Neural cell (in vitro differentiated cells): ENCODE measurements around the gene MAP3K14. TPM values are rescaled to one million over a fixed set of nuclear protein-coding genes. Genes with fewer than 3 reads are reported as not detected.
"Not testable (repeated sequence)": the region's sequence is repeated elsewhere in the genome, so short reads cannot be mapped to it uniquely, and the experiment has no call there.

Experiments used
- H2AFZ ChIP-seq: fragments of 200-600, 300-800 bp; sonication (generic), shearing (Covaris generic); 2 replicates; pipeline ENCODE4 v1.6.0; 2014; ENCODE audit warnings: low read depth, mild to moderate bottlenecking, antibody characterized with exemption, low read length, moderate library complexity
- H3F3A ChIP-seq: fragments of 200-600 bp; shearing (Covaris generic); 2 replicates; pipeline ENCODE4 v1.6.1; 2016; ENCODE audit warnings: mild to moderate bottlenecking, moderate library complexity, mixed read lengths, antibody characterized with exemption, low read length; ENCODE audit not compliant: insufficient read depth, poor library complexity, severe bottlenecking
- H3K27ac ChIP-seq: fragments of 200-600, 300-800 bp; sonication (generic), shearing (Covaris generic); 2 replicates; pipeline ENCODE4 v1.5.1; 2014; ENCODE audit warnings: mild to moderate bottlenecking, low read length, moderate library complexity
- H3K27me3 ChIP-seq: fragments of 300-800, 200-600 bp; sonication (generic), shearing (Covaris generic); 2 replicates; pipeline ENCODE4 v1.6.0; 2014; ENCODE audit warnings: mild to moderate bottlenecking, low read depth, low read length, moderate library complexity; ENCODE audit not compliant: insufficient read depth
- H3K36me3 ChIP-seq: fragments of 300-800, 200-600 bp; sonication (generic), shearing (Covaris generic); 2 replicates; pipeline ENCODE4 v1.5.1; 2014; ENCODE audit warnings: mild to moderate bottlenecking, antibody characterized with exemption, low read length, moderate library complexity; ENCODE audit not compliant: insufficient read depth
- H3K4me2 ChIP-seq: fragments of 300-800, 200-600 bp; sonication (generic), shearing (Covaris generic); 2 replicates; pipeline ENCODE4 v1.6.0; 2014; ENCODE audit warnings: mild to moderate bottlenecking, low read length
- H3K4me3 ChIP-seq: fragments of 300-800, 200-600 bp; sonication (generic), shearing (Covaris generic); 2 replicates; pipeline ENCODE4 v1.5.1; 2014; ENCODE audit warnings: mild to moderate bottlenecking, low read length, moderate library complexity
- H3K79me2 ChIP-seq: fragments of 200-600 bp; shearing (Covaris generic); replicated peaks from 2 replicates; pipeline ENCODE4 v1.6.0; 2014; ENCODE audit warnings: mild to moderate bottlenecking, low read length, moderate library complexity; ENCODE audit not compliant: insufficient read depth
- H3K9ac ChIP-seq: fragments of 300-800, 200-600 bp; sonication (generic), shearing (Covaris generic); 2 replicates; pipeline ENCODE4 v1.6.1; 2016; ENCODE audit warnings: mild to moderate bottlenecking, low read length, mixed read lengths
- H3K9me2 ChIP-seq: fragments of 200-600 bp; shearing (Covaris generic); 2 replicates; pipeline ENCODE4 v1.6.1; 2016; ENCODE audit warnings: mild to moderate bottlenecking, low read length, mixed read lengths; ENCODE audit not compliant: insufficient read depth
- H3K9me3 ChIP-seq: fragments of 200-600, 300-800 bp; sonication (generic), shearing (Covaris generic); 2 replicates; pipeline ENCODE4 v1.6.1; 2016; ENCODE audit warnings: mild to moderate bottlenecking, mixed run types, low read length, moderate library complexity, mixed read lengths
- H4K20me1 ChIP-seq: fragments of 200-600 bp; shearing (Covaris generic); 2 replicates; pipeline ENCODE4 v1.6.1; 2016; ENCODE audit warnings: mild to moderate bottlenecking, mixed run types; ENCODE audit not compliant: insufficient read depth
- EP300 ChIP-seq: fragments of 450-650 bp; conservative IDR thresholded peaks from 2 replicates; pipeline ENCODE4 v1.6.1; 2014; ENCODE audit warnings: antibody characterized with exemption, mild to moderate bottlenecking, moderate library complexity; ENCODE audit not compliant: poor library complexity, severe bottlenecking
- EZH2 ChIP-seq: fragments of 200-600, 300-800 bp; shearing (Covaris generic), sonication (generic); IDR thresholded peaks from 2 replicates; pipeline ENCODE4 v1.6.1; 2014; ENCODE audit warnings: antibody characterized with exemption, low read length, borderline replicate concordance, mild to moderate bottlenecking; ENCODE audit not compliant: insufficient read depth, poor library complexity, severe bottlenecking
- MXI1 ChIP-seq: fragments of 450-650 bp; conservative IDR thresholded peaks from 2 replicates; pipeline ENCODE4 v1.6.1; 2014; ENCODE audit warnings: antibody characterized with exemption, mild to moderate bottlenecking; ENCODE audit not compliant: poor library complexity, severe bottlenecking
- POLR2AphosphoS5 ChIP-seq: IDR thresholded peaks from 2 replicates; pipeline ENCODE4 v1.6.1; 2012
- RAD21 ChIP-seq: fragments of 450-650 bp; conservative IDR thresholded peaks from 2 replicates; pipeline ENCODE4 v1.6.1; 2014; ENCODE audit warnings: antibody characterized with exemption, mild to moderate bottlenecking, moderate library complexity
- REST ChIP-seq: IDR thresholded peaks from 2 replicates; pipeline ENCODE4 v1.6.1; 2012; ENCODE audit warnings: borderline replicate concordance
- SMC3 ChIP-seq: fragments of 450-650 bp; conservative IDR thresholded peaks from 2 replicates; pipeline ENCODE4 v1.6.1; 2014; ENCODE audit warnings: antibody characterized with exemption, mild to moderate bottlenecking, moderate library complexity; ENCODE audit not compliant: poor library complexity
- TAF1 ChIP-seq: IDR thresholded peaks from 2 replicates; pipeline ENCODE4 v1.6.1; 2012; ENCODE audit warnings: low read depth
- polyA plus RNA-seq: library from polyadenylated mRNA; depleted of rRNA; stranded (reverse); fragments of >200 nt; gene quantifications from 2 replicates; pipeline ENCODE4 v1.2.3, GENCODE V29; 2014
- TF ChIP-seq, protein P1 (sequence below): fragments of 450-650 bp; IDR thresholded peaks from 2 replicates; pipeline ENCODE4 v1.5.1; 2014; ENCODE audit warnings: antibody characterized with exemption, mild to moderate bottlenecking, moderate library complexity; ENCODE audit not compliant: poor library complexity, severe bottlenecking

The MAP3K14 gene
- polyA plus RNA-seq, 1 donor from 2014 or later = 6.7 TPM

GRCh38 chr17:45345246-45345553, 28.4 kb upstream of the MAP3K14 start:
- TF ChIP-seq EP300 = no peak
- TF ChIP-seq EZH2 = no peak
- TF ChIP-seq, protein P1, sequence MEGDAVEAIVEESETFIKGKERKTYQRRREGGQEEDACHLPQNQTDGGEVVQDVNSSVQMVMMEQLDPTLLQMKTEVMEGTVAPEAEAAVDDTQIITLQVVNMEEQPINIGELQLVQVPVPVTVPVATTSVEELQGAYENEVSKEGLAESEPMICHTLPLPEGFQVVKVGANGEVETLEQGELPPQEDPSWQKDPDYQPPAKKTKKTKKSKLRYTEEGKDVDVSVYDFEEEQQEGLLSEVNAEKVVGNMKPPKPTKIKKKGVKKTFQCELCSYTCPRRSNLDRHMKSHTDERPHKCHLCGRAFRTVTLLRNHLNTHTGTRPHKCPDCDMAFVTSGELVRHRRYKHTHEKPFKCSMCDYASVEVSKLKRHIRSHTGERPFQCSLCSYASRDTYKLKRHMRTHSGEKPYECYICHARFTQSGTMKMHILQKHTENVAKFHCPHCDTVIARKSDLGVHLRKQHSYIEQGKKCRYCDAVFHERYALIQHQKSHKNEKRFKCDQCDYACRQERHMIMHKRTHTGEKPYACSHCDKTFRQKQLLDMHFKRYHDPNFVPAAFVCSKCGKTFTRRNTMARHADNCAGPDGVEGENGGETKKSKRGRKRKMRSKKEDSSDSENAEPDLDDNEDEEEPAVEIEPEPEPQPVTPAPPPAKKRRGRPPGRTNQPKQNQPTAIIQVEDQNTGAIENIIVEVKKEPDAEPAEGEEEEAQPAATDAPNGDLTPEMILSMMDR = no peak
- TF ChIP-seq SMC3 = no peak
- TF ChIP-seq RAD21 = no peak
- TF ChIP-seq MXI1 = no peak
- no peak for TF ChIP-seq TAF1
- no peak for TF ChIP-seq POLR2AphosphoS5
- no peak for TF ChIP-seq REST
- Histone ChIP-seq H3K4me2 (no peak overlapping the region), H3K27ac (no peak overlapping the region)

DNA sequence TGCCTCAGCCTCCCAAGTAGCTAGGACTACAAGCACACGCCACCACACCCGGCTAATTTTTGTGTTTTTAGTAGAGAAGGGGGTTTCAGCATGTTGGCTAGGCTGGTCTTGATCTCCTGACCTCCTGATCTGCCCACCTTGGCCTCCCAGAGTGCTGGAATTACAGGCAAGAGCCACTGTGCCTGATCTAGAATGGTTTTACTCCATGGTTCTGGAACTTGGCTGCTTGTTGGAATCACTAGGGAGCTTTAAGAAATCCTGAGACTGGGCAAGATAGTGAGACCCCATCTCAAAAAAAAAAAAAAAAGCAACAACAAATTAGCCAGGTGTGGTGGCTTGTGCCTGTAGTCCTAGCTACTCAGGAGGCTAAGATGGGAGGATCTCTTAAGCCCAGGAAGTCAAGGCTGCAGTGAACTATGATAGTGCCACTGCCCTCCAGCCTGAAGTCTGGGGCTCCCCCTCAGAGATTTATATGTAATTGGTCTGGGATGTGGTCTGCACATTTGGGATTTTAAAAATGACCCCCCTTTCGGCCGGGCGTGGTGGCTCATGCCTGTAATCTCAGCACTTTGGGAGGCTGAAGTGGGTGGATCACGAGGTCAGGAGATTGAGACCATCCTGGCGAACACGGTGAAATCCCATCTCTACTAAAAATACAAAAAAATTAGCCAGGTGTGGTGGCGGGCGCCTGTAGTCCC, 27.3 kb upstream of the MAP3K14 start:
- H3F3A ChIP-seq, H3K79me2 ChIP-seq, H3K9me3 ChIP-seq, H3K4me3 ChIP-seq, H3K27me3 ChIP-seq, H3K4me2 ChIP-seq, H2AFZ ChIP-seq, H3K9ac ChIP-seq, H3K9me2 ChIP-seq, H3K27ac ChIP-seq, H3K36me3 ChIP-seq, H4K20me1 ChIP-seq: not testable (repeated sequence)

More at GRCh38 chr17:45345246-45345553, 28.4 kb upstream of the MAP3K14 start:
- H3K9me3 ChIP-seq = no peaks in the 10 kb centered on the region
- H3K9me2 ChIP-seq = no peaks in the 10 kb centered on the region
- no peak overlapping the region for H3K9ac ChIP-seq
- H2AFZ ChIP-seq = no peak overlapping the region
- no peaks in the 10 kb centered on the region for H3F3A ChIP-seq
- H3K36me3 ChIP-seq = no peaks in the 10 kb centered on the region
- H4K20me1 ChIP-seq = no peaks in the 10 kb centered on the region
- no peaks in the 10 kb centered on the region for H3K27me3 ChIP-seq
- H3K4me3 ChIP-seq = no peak overlapping the region
- H3K79me2 ChIP-seq = no peaks in the 10 kb centered on the region
